Right cardiac atrium (tissue), 5 donors: ENCODE measurements around the gene ST7L. TPM values are rescaled to one million over a fixed set of nuclear protein-coding genes. Genes with fewer than 3 reads are reported as not detected.
A peak's percentile ranks its signal among the peaks of the same experiment; 100 is the strongest.

Source experiments
- ATAC-seq, 2 donors: fragments of 200-7000 bp; cut with Tn5 transposase; one replicate each; pipeline versions ENCODE4 v1.8.0 to v1.9.1; 2020; ENCODE audit warnings: moderate library complexity in 2 of 2, mild to moderate bottlenecking in 1 of 2
- DNase-seq, 3 donors: peaks; one replicate each; pipeline ENCODE4 v3.0.0-alpha.2; 2020
- H3K27ac ChIP-seq: one replicate; pipeline ENCODE4 v1.5.1; 2013; ENCODE audit warnings: mild to moderate bottlenecking, low read length, control low read depth, moderate library complexity
- H3K27me3 ChIP-seq: one replicate; pipeline ENCODE4 v1.6.1; 2013; ENCODE audit not compliant: control insufficient read depth, insufficient read depth
- H3K4me1 ChIP-seq: one replicate; pipeline ENCODE4 v1.6.1; 2013; ENCODE audit warnings: low read length; ENCODE audit not compliant: control insufficient read depth, insufficient read depth
- H3K4me3 ChIP-seq: one replicate; pipeline ENCODE4 v1.5.1; 2013; ENCODE audit warnings: low read length, control low read depth
- H3K9me3 ChIP-seq: one replicate; pipeline ENCODE4 v1.6.1; 2013; ENCODE audit warnings: low read length; ENCODE audit not compliant: control insufficient read depth
- WGBS: extraction: QIAGEN DNeasy Blood & Tissue Kit; methylation state at CpG from one replicate; pipeline ENCODE4 v1.1.7; 2013; 5-methylcytosine and 5-hydroxymethylcytosine counted together
- intact Hi-C, 4 donors: fragments of 100-400 bp; cut with DNase I; formaldehyde crosslinking; loops; one replicate each; pipeline versions ENCODE4 v1.11.0 to v1.14.0; 2022 to 2023
- polyA plus RNA-seq: library from polyadenylated mRNA; stranded (reverse); fragments of 200-250 nt; gene quantifications from one replicate; pipeline ENCODE4 v1.2.3, GENCODE V29; 2013
- total RNA-seq, 4 donors: library from RNA; stranded (reverse); fragmentation: NEBNext Ultra II Directional; extraction: Animal tissue kit (Norgen Biotek cat#: 25700); gene quantifications; one replicate each; pipeline ENCODE4 v1.2.1, GENCODE V29; 2021
- donor health status: healthy with polysubstance abuse.
- donor health status: DM: no; HTN: yes; CAD: no.
- donor health status: DM: no; HTN: no; CAD: no.
- donor health status: DM: no; HTN: yes; CAD: no; lungs with severe emphysema.
- donor health status: DM: yes; HTN: yes; CAD: no.

Gene ST7L
- total and polyA plus RNA-seq, 5 donors: 7.2 to 18.9 (median 15.9) TPM

- H3K27ac ChIP-seq: no peak overlapping the region
Measured at GRCh38 chr1:112516141-112516540, 102.8 kb downstream of the ST7L start.

GRCh38 chr1:112515311-112516009 is 103.5 kb downstream of the ST7L start:
- H3K4me1 ChIP-seq: peaks cover 2% of the 10 kb centered on the region
- ATAC-seq: peak in 1 of 2 donors; percentile 34
- H3K4me3 ChIP-seq: no peak overlapping the region
- WGBS: 82% methylated on average over 2 of the region's 2 CpGs
- intact Hi-C loops: no loop called here
- no peaks in the 10 kb centered on the region for H3K27me3 ChIP-seq
- DNase-seq: no peak
- H3K27ac ChIP-seq: no peak overlapping the region
- no peaks in the 10 kb centered on the region for H3K9me3 ChIP-seq

More at GRCh38 chr1:112516141-112516540, 102.8 kb downstream of the ST7L start:
- DNase-seq: no peak
- Histone ChIP-seq H3K9me3 (no peaks in the 10 kb centered on the region), H3K4me3 (no peak overlapping the region), H3K4me1 (peaks cover 2% of the 10 kb centered on the region), H3K27me3 (no peaks in the 10 kb centered on the region)
- 95% methylated on average over 14 of the region's 14 CpGs for WGBS
- intact Hi-C loops: no loop called here
- no peak for ATAC-seq

GRCh38 chr1:112514901-112515300 is 104.0 kb downstream of the ST7L start:
- ATAC-seq: no peak
- WGBS: 95% methylated on average over 12 of the region's 12 CpGs
- no peak for DNase-seq
- intact Hi-C loops: no loop called here
- no peaks in the 10 kb centered on the region for H3K4me1 ChIP-seq
- H3K4me3 ChIP-seq: no peak overlapping the region
- H3K27ac ChIP-seq: no peak overlapping the region
- H3K27me3 ChIP-seq: no peaks in the 10 kb centered on the region
- H3K9me3 ChIP-seq: no peaks in the 10 kb centered on the region

GRCh38 chr1:112513112-112513870 is 105.7 kb downstream of the ST7L start:
- Histone ChIP-seq H3K27me3 (no peaks in the 10 kb centered on the region), H3K4me3 (no peak overlapping the region), H3K4me1 (no peaks in the 10 kb centered on the region), H3K27ac (no peak overlapping the region), H3K9me3 (no peaks in the 10 kb centered on the region)
- intact Hi-C loops: no loop called here
- 57% methylated on average over 9 of the region's 9 CpGs for WGBS
- ATAC-seq (peak; percentile 70 to 81), DNase-seq (peak; percentile 50 to 79 (median 68))

- no peak overlapping the region for H3K4me3 ChIP-seq
- H3K27ac ChIP-seq: no peak overlapping the region
- no peak for DNase-seq
- H3K9me3 ChIP-seq: no peaks in the 10 kb centered on the region
- intact Hi-C loops: no loop called here
- H3K27me3 ChIP-seq: no peaks in the 10 kb centered on the region
- ATAC-seq: no peak
- 40% methylated on average over 2 of the region's 2 CpGs for WGBS
- H3K4me1 ChIP-seq: no peaks in the 10 kb centered on the region
Measured at GRCh38 chr1:112511897-112512296, 107.0 kb downstream of the ST7L start.

- Histone ChIP-seq H3K4me3 (no peak overlapping the region), H3K4me1 (no peaks in the 10 kb centered on the region), H3K27me3 (no peaks in the 10 kb centered on the region), H3K27ac (no peak overlapping the region), H3K9me3 (no peaks in the 10 kb centered on the region)
- intact Hi-C loops: no loop called here
- no peak for ATAC-seq
- DNase-seq: no peak
- 85% methylated on average over 7 of the region's 7 CpGs for WGBS
Measured at GRCh38 chr1:112510340-112510739, 108.6 kb downstream of the ST7L start.

- WGBS: 65% methylated on average over 16 of the region's 16 CpGs
- Histone ChIP-seq H3K9me3 (no peaks in the 10 kb centered on the region), H3K4me1 (no peaks in the 10 kb centered on the region), H3K4me3 (no peak overlapping the region), H3K27ac (no peak overlapping the region), H3K27me3 (no peaks in the 10 kb centered on the region)
- no peak for DNase-seq
- no peak for ATAC-seq
- intact Hi-C loops: loop anchor here in 2 of 4 donors (10.0 kb wide), 1 partner anchor 195 kb away; the partner anchor contains the start of gene RHOC (in 2 of the 2)
Measured at GRCh38 chr1:112509660-112510178, 109.2 kb downstream of the ST7L start.

- peak overlapping the region; percentile 51 for H3K4me3 ChIP-seq
- DNase-seq (peak; percentile 27 to 70 (median 67)), ATAC-seq (peak in 1 of 2 donors; percentile 33)
- H3K27me3 ChIP-seq: no peaks in the 10 kb centered on the region
- H3K27ac ChIP-seq: no peak overlapping the region
- H3K4me1 ChIP-seq: no peaks in the 10 kb centered on the region
- no peaks in the 10 kb centered on the region for H3K9me3 ChIP-seq
- WGBS: 12% methylated on average over 66 of the region's 66 CpGs
- intact Hi-C loops: loop anchor here in 2 of 4 donors (10.0 kb wide), 1 partner anchor 196 kb away; the partner anchor contains the start of gene RHOC (in 2 of the 2)
Measured at GRCh38 chr1:112509005-112509659, 109.8 kb downstream of the ST7L start.

GRCh38 chr1:112508278-112509004 is 110.5 kb downstream of the ST7L start, which contains the start of gene WNT2B:
Gene WNT2B (plus strand): TSS chr1:112508965. CDS start chr1:112509263, 298 bp downstream.
- Histone ChIP-seq H3K27me3 (no peaks in the 10 kb centered on the region), H3K9me3 (no peaks in the 10 kb centered on the region), H3K27ac (no peak within 1 kb of the TSS), H3K4me1 (no peaks in the 10 kb centered on the region), H3K4me3 (peak within 1 kb of the TSS; percentile 51)
- intact Hi-C loops: loop anchor here in 2 of 4 donors (10.0 kb wide), 1 partner anchor 196 kb away; the partner anchor contains the start of gene RHOC (in 2 of the 2)
- ATAC-seq: peak; percentile 48 to 63
- under 1% methylated on average over 69 of the region's 69 CpGs for WGBS
- peak; percentile 34 to 66 (median 64) for DNase-seq

GRCh38 chr1:112507921-112508277 is 111.0 kb downstream of the ST7L start:
- intact Hi-C loops: loop anchor here in 2 of 4 donors (10.0 kb wide), 1 partner anchor 197 kb away; the partner anchor contains the start of gene RHOC (in 2 of the 2)
- Histone ChIP-seq H3K27ac (no peak overlapping the region), H3K4me3 (peak overlapping the region; percentile 51), H3K9me3 (no peaks in the 10 kb centered on the region), H3K27me3 (no peaks in the 10 kb centered on the region), H3K4me1 (no peaks in the 10 kb centered on the region)
- peak in 1 of 3 donors; percentile 62 for DNase-seq
- peak; percentile 11 to 50 for ATAC-seq
- WGBS: 1% methylated on average over 15 of the region's 15 CpGs
